B cell (primary cell): Measurements from ENCODE around the gene RASA3. TPM values are rescaled to one million over a fixed set of nuclear protein-coding genes. Genes with fewer than 3 reads are reported as not detected.

Experiments used
- ATAC-seq: fragments of 200-7000 bp; cut with Tn5 transposase; one replicate; pipeline ENCODE4 v1.10.0; 2021; ENCODE audit warnings: low read depth, mild to moderate bottlenecking, moderate number of reproducible peaks, moderate library complexity
- CTCF ChIA-PET: fragments of 350-600 bp; sonication (Branson Sonifier 250); formaldehyde crosslinking; loops from one replicate; lab custom pipeline; 2021; ENCODE audit warnings: antibody characterized with exemption, inconsistent platforms; lab: Charles Lee
- POLR2A ChIA-PET: fragments of 350-600 bp; sonication (Branson Sonifier 250); formaldehyde crosslinking; loops from one replicate; lab custom pipeline; 2021; ENCODE audit warnings: antibody characterized with exemption; lab: Charles Lee
- DNase-seq: peaks from one replicate; pipeline ENCODE4 v3.0.0; 2013
- H2AFZ ChIP-seq: 2 replicates; pipeline ENCODE4 v1.6.1; 2012; ENCODE audit warnings: mild to moderate bottlenecking, low read depth, low read length; ENCODE audit not compliant: insufficient read depth, poor library complexity, severe bottlenecking
- H3K27ac ChIP-seq, 2 donors: 1 replicate in 1 of 2; 2 replicates in 1 of 2; pipeline ENCODE4 v1.5.1; 2012 to 2013; ENCODE audit warnings: low read length in 2 of 2, mild to moderate bottlenecking in 2 of 2, moderate library complexity in 1 of 2
- H3K27me3 ChIP-seq, 4 experiments: fragments of 200-600 bp in 1 of 4; sonication (generic) in 1 of 4; replicated peaks in 1 of 4; 1 replicate in 2 of 4; 2 replicates in 2 of 4; pipeline versions ENCODE4 v1.6.1 to v1.7.0; 2013 to 2016; ENCODE audit warnings: low read length in 3 of 4, mild to moderate bottlenecking in 2 of 4, mixed read lengths in 1 of 4, moderate library complexity in 1 of 4; ENCODE audit not compliant: insufficient read depth in 4 of 4, control insufficient read depth in 3 of 4; ENCODE audit errors: control extremely low read depth in 1 of 4
- H3K36me3 ChIP-seq, 2 experiments: replicated peaks in 1 of 2; 1 replicate in 1 of 2; 2 replicates in 1 of 2; pipeline versions ENCODE4 v1.6.1 to v1.7.1; 2013; ENCODE audit warnings: low read length in 1 of 2; ENCODE audit not compliant: insufficient read depth in 2 of 2, control insufficient read depth in 1 of 2; ENCODE audit errors: control extremely low read depth in 1 of 2, extremely low read depth in 1 of 2
- H3K4me1 ChIP-seq, 2 donors: fragments of 200-600 bp in 1 of 2; sonication (generic) in 1 of 2; 1 replicate in 1 of 2; 2 replicates in 1 of 2; pipeline versions ENCODE4 v1.5.1 to v1.6.1; 2013 to 2017; ENCODE audit warnings: low read length in 2 of 2; ENCODE audit not compliant: control insufficient read depth in 2 of 2, insufficient read depth in 2 of 2
- H3K4me2 ChIP-seq: replicated peaks from 2 replicates; pipeline ENCODE3; 2012; ENCODE audit warnings: mild to moderate bottlenecking, low read depth, low read length; ENCODE audit not compliant: poor library complexity, severe bottlenecking
- H3K4me3 ChIP-seq, 5 experiments: fragments of 200-600 bp in 1 of 5; sonication (generic) in 1 of 5; 1 replicate in 3 of 5; 2 replicates in 2 of 5; pipeline versions ENCODE4 v1.5.1 to v1.7.0; 2011 to 2016; ENCODE audit warnings: low read length in 4 of 5, mild to moderate bottlenecking in 4 of 5, low read depth in 2 of 5, control low read depth in 1 of 5, moderate library complexity in 1 of 5; ENCODE audit not compliant: insufficient read depth in 1 of 5; ENCODE audit errors: control extremely low read depth in 1 of 5, extremely low read depth in 1 of 5
- H3K79me2 ChIP-seq: fragments of 200-600 bp; sonication (generic); one replicate; pipeline ENCODE4 v1.6.0; 2016; ENCODE audit warnings: low read length; ENCODE audit not compliant: control insufficient read depth, insufficient read depth
- H3K9ac ChIP-seq: fragments of 200-600 bp; sonication (generic); 2 replicates; pipeline ENCODE4 v1.6.1; 2017; ENCODE audit warnings: mild to moderate bottlenecking, low read length, moderate library complexity
- H3K9me3 ChIP-seq, 3 donors: one replicate each; pipeline versions ENCODE4 v1.6.1 to v1.7.1; 2013; ENCODE audit warnings: low read length in 2 of 3; ENCODE audit not compliant: control insufficient read depth in 2 of 3, insufficient read depth in 1 of 3; ENCODE audit errors: control extremely low read depth in 1 of 3
- H4K20me1 ChIP-seq: 2 replicates; pipeline ENCODE4 v1.6.0; 2012; ENCODE audit warnings: mild to moderate bottlenecking, low read length; ENCODE audit not compliant: insufficient read depth, control insufficient read depth, poor library complexity, severe bottlenecking
- H3K27ac Mint-ChIP-seq: one replicate; pipeline ENCODE4 v1.8.0; 2021; ENCODE audit warnings: mixed read lengths
- H3K27me3 Mint-ChIP-seq: one replicate; pipeline ENCODE4 v1.8.0; 2021; ENCODE audit warnings: mixed read lengths
- H3K4me1 Mint-ChIP-seq: one replicate; pipeline ENCODE4 v1.8.0; 2021; ENCODE audit warnings: mixed read lengths
- H3K4me3 Mint-ChIP-seq: one replicate; pipeline ENCODE4 v1.8.0; 2021; ENCODE audit warnings: mixed read lengths
- H3K9me3 Mint-ChIP-seq: one replicate; pipeline ENCODE4 v1.8.0; 2022; ENCODE audit warnings: mixed read lengths; ENCODE audit not compliant: insufficient read depth
- CTCF ChIP-seq: fragments of 200-600 bp; IDR thresholded peaks from one replicate; pipeline ENCODE4 v1.8.0; 2022; ENCODE audit warnings: antibody characterized with exemption, mild to moderate bottlenecking
- EZH2 ChIP-seq: IDR thresholded peaks from 2 replicates; pipeline ENCODE4 v1.6.1; 2012; ENCODE audit warnings: borderline replicate concordance, low read depth, mild to moderate bottlenecking, moderate library complexity, low read length; ENCODE audit not compliant: insufficient read depth, poor library complexity, severe bottlenecking
- WGBS: methylation state at CpG from one replicate; pipeline ENCODE4 v1.1.5; 2013; ENCODE audit warnings: missing lambda C conversion rate; ENCODE audit not compliant: insufficient coverage; 5-methylcytosine and 5-hydroxymethylcytosine counted together
- intact Hi-C: fragments of 100-400 bp; cut with micrococcal nuclease; formaldehyde crosslinking; loops from one replicate; pipeline ENCODE4 v1.10.0; 2022
- polyA plus RNA-seq: library from polyadenylated mRNA; depleted of rRNA; stranded (reverse); fragments of >200 nt; gene quantifications from 2 replicates; pipeline ENCODE4 v1.2.3, GENCODE V29; 2012
- total RNA-seq, 2 donors: library from RNA; stranded (reverse); fragments of 120-200 nt in 1 of 2; gene quantifications; 1 replicate in 1 of 2; 2 replicates in 1 of 2; pipeline versions ENCODE4 v1.2.3 to v1.2.4, GENCODE V29; 2013 to 2022

The RASA3 gene
- total and polyA plus RNA-seq, 2 donors (not counting 1 experiment from before 2014, with no cell fraction given): 54.2 to 87.4 TPM

- intact Hi-C loops: no loop called here
- H3K27ac Mint-ChIP-seq: no peak overlapping the region
- ATAC-seq: no peak
Measured at GRCh38 chr13:114166381-114167131, 34.1 kb upstream of the RASA3 start.

More at GRCh38 chr13:114166381-114167131, 34.1 kb upstream of the RASA3 start:
- H3K4me2 ChIP-seq: peak overlapping the region; percentile 39
- no peak overlapping the region for H3K9ac ChIP-seq
- no peak overlapping the region for H3K4me3 ChIP-seq
- H3K4me1 ChIP-seq: peaks cover 29 to 30% of the 10 kb centered on the region in 2 donors
- Mint-ChIP-seq H3K4me3 (no peak overlapping the region), H3K27me3 (peaks cover 19% of the 10 kb centered on the region), H3K9me3 (no peaks in the 10 kb centered on the region), H3K4me1 (peaks cover 21% of the 10 kb centered on the region)
- ChIA-PET POLR2A (no interaction called here), CTCF (interaction anchor here (1.0 kb wide), 1 partner anchor 60 kb away, joined by 3 read pairs; no protein-coding TSS in a partner anchor)
- no peaks in the 10 kb centered on the region for H3K27me3 ChIP-seq
- TF ChIP-seq EZH2: no peak
- TF ChIP-seq CTCF: no peak
- H3K79me2 ChIP-seq: no peaks in the 10 kb centered on the region
- H3K27ac ChIP-seq: no peak overlapping the region
- WGBS: 62% methylated on average over 20 of the region's 20 CpGs
- no peak for DNase-seq
- H3K9me3 ChIP-seq: no peaks in the 10 kb centered on the region
- no peaks in the 10 kb centered on the region for H4K20me1 ChIP-seq
- H3K36me3 ChIP-seq: no peaks in the 10 kb centered on the region
- no peak overlapping the region for H2AFZ ChIP-seq
